Natural killer cell (primary cell): Measurements from ENCODE around the gene IKBKE. TPM values are rescaled to one million over a fixed set of nuclear protein-coding genes. Genes with fewer than 3 reads are reported as not detected.

Experiments used
- ATAC-seq, 3 donors: fragments of 150-1000 bp in 2 of 3; fragments of 200-7000 bp in 1 of 3; cut with Tn5 transposase; 1 replicate in 1 of 3; 2 replicates in 2 of 3; pipeline ENCODE4 v1.10.0; 2021; ENCODE audit warnings: mild to moderate bottlenecking in 2 of 3, moderate library complexity in 2 of 3
- DNase-seq, 2 donors: peaks; one replicate each; pipeline versions ENCODE4 v3.0.0 to v3.0.0-alpha.2; 2013 to 2021; ENCODE audit warnings: mixed read lengths in 1 of 2
- H3K27ac ChIP-seq: one replicate; pipeline ENCODE4 v1.5.1; 2013; ENCODE audit warnings: mild to moderate bottlenecking, low read length
- H3K27me3 ChIP-seq: one replicate; pipeline ENCODE4 v1.6.1; 2013; ENCODE audit warnings: low read length; ENCODE audit not compliant: control insufficient read depth, insufficient read depth
- H3K36me3 ChIP-seq: one replicate; pipeline ENCODE4 v1.6.1; 2013; ENCODE audit warnings: low read length; ENCODE audit not compliant: control insufficient read depth, insufficient read depth
- H3K4me1 ChIP-seq: one replicate; pipeline ENCODE4 v1.6.1; 2013; ENCODE audit warnings: low read length; ENCODE audit not compliant: control insufficient read depth, insufficient read depth
- H3K4me3 ChIP-seq: one replicate; pipeline ENCODE4 v1.5.1; 2013; ENCODE audit warnings: low read length
- H3K9me3 ChIP-seq: one replicate; pipeline ENCODE4 v1.6.1; 2013; ENCODE audit warnings: low read length; ENCODE audit not compliant: control insufficient read depth, insufficient read depth
- H3K27ac Mint-ChIP-seq, 2 donors: one replicate each; pipeline ENCODE4 v1.8.0; 2022; ENCODE audit warnings: mild to moderate bottlenecking in 2 of 2, mixed read lengths in 2 of 2, moderate library complexity in 1 of 2
- H3K27me3 Mint-ChIP-seq, 2 donors: one replicate each; pipeline ENCODE4 v1.8.0; 2022; ENCODE audit warnings: low read depth in 2 of 2, mixed read lengths in 2 of 2
- H3K36me3 Mint-ChIP-seq: one replicate; pipeline ENCODE4 v1.8.0; 2022; ENCODE audit warnings: mixed read lengths
- H3K4me1 Mint-ChIP-seq, 2 donors: one replicate each; pipeline ENCODE4 v1.8.0; 2022; ENCODE audit warnings: mixed read lengths in 2 of 2
- H3K4me3 Mint-ChIP-seq: one replicate; pipeline ENCODE4 v1.8.0; 2022; ENCODE audit warnings: mild to moderate bottlenecking, moderate library complexity, mixed read lengths
- H3K9me3 Mint-ChIP-seq, 2 donors: one replicate each; pipeline ENCODE4 v1.8.0; 2022; ENCODE audit warnings: mixed read lengths in 2 of 2
- CTCF ChIP-seq: fragments of 200-600 bp; IDR thresholded peaks from one replicate; pipeline ENCODE4 v1.8.0; 2022; ENCODE audit warnings: antibody characterized with exemption
- WGBS: methylation state at CpG from one replicate; pipeline ENCODE4 v1.1.7; 2013; ENCODE audit warnings: missing lambda C conversion rate; ENCODE audit not compliant: insufficient coverage; 5-methylcytosine and 5-hydroxymethylcytosine counted together
- intact Hi-C: fragments of 100-400 bp; cut with micrococcal nuclease; formaldehyde crosslinking; loops from one replicate; pipeline ENCODE4 v1.14.2; 2022
- total RNA-seq, 4 donors: library from RNA; stranded (reverse); fragments of 120-200 nt in 1 of 4; gene quantifications; one replicate each; pipeline versions ENCODE4 v1.2.3 to v1.2.4, GENCODE V29; 2013 to 2022

The IKBKE gene
- total RNA-seq, 3 donors from 2014 or later (not counting 1 experiment from before 2014, with no cell fraction given) = 31.6 to 34.6 (median 32.2) TPM

DNA sequence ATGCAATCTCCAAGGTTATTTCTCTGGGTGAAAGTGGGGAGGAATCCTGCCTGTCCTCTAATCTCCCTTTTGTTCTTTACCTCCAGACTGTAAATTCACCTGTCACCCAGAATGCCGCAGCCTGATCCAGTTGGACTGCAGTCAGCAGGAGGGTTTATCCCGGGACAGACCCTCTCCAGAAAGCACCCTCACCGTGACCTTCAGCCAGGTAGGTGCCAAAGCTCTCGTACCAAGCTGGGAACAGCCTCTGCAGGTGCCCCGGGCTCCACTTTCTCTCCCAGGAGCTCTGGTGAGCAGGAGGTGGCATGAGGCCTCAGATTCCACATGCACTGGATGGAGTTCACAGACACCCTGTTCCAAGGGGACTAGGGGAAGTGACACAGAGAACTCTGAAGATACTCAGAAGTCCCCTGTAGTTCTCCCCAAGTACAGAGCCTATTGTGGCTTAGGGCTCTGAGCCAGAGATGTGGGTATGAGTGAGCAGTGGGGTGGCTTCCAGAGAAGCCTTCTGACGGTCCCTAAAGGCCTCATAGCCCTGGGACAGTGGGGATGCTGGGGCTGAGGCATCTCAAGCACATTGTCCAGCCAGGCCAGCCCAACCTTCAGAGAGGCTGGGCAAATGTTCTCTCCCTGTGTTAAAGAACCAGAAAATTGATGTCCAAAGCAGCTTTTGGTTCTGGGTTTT, 68.0 kb downstream of the IKBKE start:
- DNase-seq = no peak
- Mint-ChIP-seq H3K4me1 (no peaks in the 10 kb centered on the region), H3K4me3 (no peak overlapping the region), H3K27ac (no peak overlapping the region), H3K27me3 (no peaks in the 10 kb centered on the region), H3K9me3 (no peaks in the 10 kb centered on the region), H3K36me3 (no peaks in the 10 kb centered on the region)
- Histone ChIP-seq H3K4me1 (no peaks in the 10 kb centered on the region), H3K27ac (no peak overlapping the region), H3K36me3 (no peaks in the 10 kb centered on the region), H3K4me3 (no peak overlapping the region), H3K27me3 (no peaks in the 10 kb centered on the region), H3K9me3 (no peaks in the 10 kb centered on the region)
- intact Hi-C loops = no loop called here
- WGBS = 84% methylated on average over 6 of the region's 6 CpGs
- no peak for TF ChIP-seq CTCF
- no peak for ATAC-seq

DNA sequence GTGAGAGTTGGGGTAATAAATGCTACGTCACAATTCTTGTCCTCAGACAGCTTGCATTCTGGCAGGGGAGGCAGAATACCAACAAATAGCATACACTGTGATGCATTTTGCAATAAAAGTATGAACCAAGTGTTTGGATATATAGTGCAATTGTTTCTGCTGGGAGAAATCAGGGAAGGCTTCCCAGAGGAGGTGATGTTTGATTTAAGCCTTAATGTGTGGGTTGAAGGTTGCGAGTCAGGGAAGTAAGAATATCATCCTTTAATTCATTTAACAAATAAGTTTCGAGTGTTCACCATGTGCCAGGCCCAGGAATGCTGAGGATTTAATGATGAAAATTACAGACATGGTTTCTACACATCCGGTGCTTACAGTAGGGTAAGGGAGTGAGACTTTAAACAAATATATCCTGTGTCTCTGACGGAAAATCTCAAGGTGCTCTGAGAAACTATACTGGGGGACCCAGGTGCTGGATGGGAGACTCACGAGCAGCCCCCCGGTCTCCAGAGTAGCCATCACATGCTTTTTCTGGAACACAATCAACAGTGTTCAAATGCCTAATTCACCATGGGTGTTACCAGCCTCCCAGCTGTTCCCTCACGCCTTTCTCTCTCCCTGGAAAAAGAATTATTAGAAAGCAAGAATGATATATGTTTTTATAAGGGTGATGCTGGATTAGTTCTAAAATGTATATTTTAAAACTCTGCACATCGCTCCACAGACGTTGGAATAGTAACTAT, 68.8 kb downstream of the IKBKE start:
- 96% methylated on average over 8 of the region's 10 CpGs for WGBS
- Mint-ChIP-seq H3K36me3 (no peaks in the 10 kb centered on the region), H3K27me3 (no peaks in the 10 kb centered on the region), H3K4me3 (no peak overlapping the region), H3K9me3 (no peaks in the 10 kb centered on the region), H3K4me1 (no peaks in the 10 kb centered on the region), H3K27ac (no peak overlapping the region)
- Histone ChIP-seq H3K27ac (no peak overlapping the region), H3K4me3 (no peak overlapping the region), H3K27me3 (no peaks in the 10 kb centered on the region), H3K36me3 (no peaks in the 10 kb centered on the region), H3K9me3 (no peaks in the 10 kb centered on the region), H3K4me1 (no peaks in the 10 kb centered on the region)
- DNase-seq (no peak), ATAC-seq (no peak)
- intact Hi-C loops = no loop called here
- no peak for TF ChIP-seq CTCF

GRCh38 chr1:206540044-206540780, 69.9 kb downstream of the IKBKE start:
- Histone ChIP-seq H3K9me3 (no peaks in the 10 kb centered on the region), H3K27ac (no peak overlapping the region), H3K36me3 (no peaks in the 10 kb centered on the region), H3K4me3 (no peak overlapping the region), H3K27me3 (no peaks in the 10 kb centered on the region), H3K4me1 (peaks cover 6% of the 10 kb centered on the region)
- Mint-ChIP-seq H3K4me3 (no peak overlapping the region), H3K27ac (no peak overlapping the region), H3K27me3 (no peaks in the 10 kb centered on the region), H3K4me1 (peaks cover 7 to 8% of the 10 kb centered on the region in 2 donors), H3K9me3 (no peaks in the 10 kb centered on the region), H3K36me3 (no peaks in the 10 kb centered on the region)
- no peak for TF ChIP-seq CTCF
- no peak for DNase-seq
- no peak for ATAC-seq
- intact Hi-C loops = no loop called here
- WGBS = 83% methylated on average over 8 of the region's 8 CpGs
